ENCODE results near the gene GJB4. TPM values are rescaled to one million over a fixed set of nuclear protein-coding genes. Genes with fewer than 3 reads are reported as not detected.

Gene GJB4
- total RNA-seq, 2 experiments from 2014 or later: not detected

- POLR2A ChIA-PET: no interaction called here
- no peak for TF ChIP-seq CTCF (IDR thresholded peaks at IDR 0.05)
- ATAC-seq (ENCODE audit: poor library complexity) (no peak), DNase-seq (no peak)
- Histone ChIP-seq H3K27me3 (ENCODE audit: control insufficient read depth in 1 of 2, insufficient read depth in 2 of 2, low read length in 2 of 2) (peaks cover 18 to 35% of the 10 kb centered on the region in 2 experiments), H3K36me3 (ENCODE audit: insufficient read depth, low read length) (no peaks in the 10 kb centered on the region), H3K27ac (ENCODE audit: low read depth in 1 of 2, low read length in 2 of 2) (no peak overlapping the region), H3K4me3 (ENCODE audit: low read length) (no peak overlapping the region), H3K9me3 (ENCODE audit: control insufficient read depth in 1 of 2, insufficient read depth in 1 of 2, low read length in 2 of 2) (peaks cover 0 to 4% of the 10 kb centered on the region in 2 experiments), H3K4me1 (ENCODE audit: insufficient read depth, low read length) (peaks cover 13% of the 10 kb centered on the region)
- CTCF ChIA-PET: interaction anchor here (1.0 to 1.5 kb wide), 3 partner anchors 67 to 983 kb away, joined by 3 to 8 read pairs (median 6); partner anchors contain the start of gene CLSPN
- intact Hi-C loops (cut with DNase I, micrococcal nuclease): loop anchor here (1.0 to 2.0 kb wide), 5 partner anchors 66 to 513 kb away; no protein-coding TSS in a partner anchor
- Mint-ChIP-seq H3K4me1 (ENCODE audit: low read depth) (peaks cover 5% of the 10 kb centered on the region), H3K27me3 (peaks cover 54% of the 10 kb centered on the region), H3K9me3 (no peaks in the 10 kb centered on the region), H3K36me3 (ENCODE audit: low read depth) (no peaks in the 10 kb centered on the region), H3K27ac (no peak overlapping the region), H3K4me3 (no peak overlapping the region)
Observed at GRCh38 chr1:34785875-34786470, 26.4 kb downstream of the GJB4 start.

GRCh38 chr1:34786521-34787325 lies 27.2 kb downstream of the GJB4 start:
- Mint-ChIP-seq H3K4me1 (ENCODE audit: low read depth) (peaks cover 5% of the 10 kb centered on the region), H3K27ac (no peak overlapping the region), H3K36me3 (ENCODE audit: low read depth) (no peaks in the 10 kb centered on the region), H3K27me3 (peaks cover 58% of the 10 kb centered on the region), H3K9me3 (no peaks in the 10 kb centered on the region), H3K4me3 (no peak overlapping the region)
- H3K9me3 ChIP-seq (ENCODE audit: control insufficient read depth in 1 of 2, insufficient read depth in 1 of 2, low read length in 2 of 2): peaks cover 0 to 4% of the 10 kb centered on the region in 2 experiments
- peak; percentile 73 for TF ChIP-seq CTCF (IDR thresholded peaks at IDR 0.05)
- H3K4me3 ChIP-seq (ENCODE audit: low read length): no peak overlapping the region
- H3K27me3 ChIP-seq (ENCODE audit: control insufficient read depth in 1 of 2, insufficient read depth in 2 of 2, low read length in 2 of 2): peaks cover 14 to 36% of the 10 kb centered on the region in 2 experiments
- POLR2A ChIA-PET: no interaction called here
- CTCF ChIA-PET: interaction anchor here (1.0 to 1.5 kb wide), 3 partner anchors 66 to 983 kb away, joined by 3 to 8 read pairs (median 6); partner anchors contain the start of gene CLSPN
- peak; percentile 29 to 78 (median 48) for DNase-seq
- intact Hi-C loops (cut with DNase I, micrococcal nuclease): loop anchor here (1.0 to 2.0 kb wide), 5 partner anchors 66 to 512 kb away; no protein-coding TSS in a partner anchor
- no peak overlapping the region for H3K27ac ChIP-seq (ENCODE audit: low read depth in 1 of 2, low read length in 2 of 2)
- ATAC-seq (ENCODE audit: poor library complexity): peak; percentile 84
- H3K36me3 ChIP-seq (ENCODE audit: insufficient read depth, low read length): no peaks in the 10 kb centered on the region
- peaks cover 5% of the 10 kb centered on the region for H3K4me1 ChIP-seq (ENCODE audit: insufficient read depth, low read length)

- Histone ChIP-seq H3K27me3 (ENCODE audit: control insufficient read depth in 1 of 2, insufficient read depth in 2 of 2, low read length in 2 of 2) (peaks cover 16 to 36% of the 10 kb centered on the region in 2 experiments), H3K4me1 (ENCODE audit: insufficient read depth, low read length) (peaks cover 6% of the 10 kb centered on the region), H3K27ac (ENCODE audit: low read depth in 1 of 2, low read length in 2 of 2) (no peak overlapping the region), H3K4me3 (ENCODE audit: low read length) (no peak overlapping the region), H3K36me3 (ENCODE audit: insufficient read depth, low read length) (no peaks in the 10 kb centered on the region), H3K9me3 (ENCODE audit: control insufficient read depth in 1 of 2, insufficient read depth in 1 of 2, low read length in 2 of 2) (no peaks in the 10 kb centered on the region)
- H3K27ac Mint-ChIP-seq: no peak overlapping the region
- CTCF ChIA-PET: interaction anchor here (0.6 to 1.5 kb wide), 2 partner anchors 65 to 77 kb away, joined by 3 to 8 read pairs; no protein-coding TSS in a partner anchor
- no peak for DNase-seq
- H3K4me3 Mint-ChIP-seq: no peak overlapping the region
- no peak for TF ChIP-seq CTCF (IDR thresholded peaks at IDR 0.05)
- no peak for ATAC-seq (ENCODE audit: poor library complexity)
- POLR2A ChIA-PET: no interaction called here
- no peaks in the 10 kb centered on the region for H3K9me3 Mint-ChIP-seq
- peaks cover 9% of the 10 kb centered on the region for H3K4me1 Mint-ChIP-seq (ENCODE audit: low read depth)
- H3K36me3 Mint-ChIP-seq (ENCODE audit: low read depth): no peaks in the 10 kb centered on the region
- H3K27me3 Mint-ChIP-seq: peaks cover 60% of the 10 kb centered on the region
- intact Hi-C loops (cut with DNase I, micrococcal nuclease): loop anchor here in 1 of 2 experiments (2.0 kb wide), 2 partner anchors 79 to 511 kb away; no protein-coding TSS in a partner anchor
Observed at GRCh38 chr1:34787461-34788420, 28.2 kb downstream of the GJB4 start.
